Testis (tissue), 2 donors: ENCODE data around the gene HBG2.

Experiments
- CTCF ChIP-seq, 3 experiments: fragments of 450-650 bp in 2 of 3; fragments of 200-600 bp in 1 of 3; sonication (generic) in 1 of 3; IDR thresholded peaks; one replicate each; pipeline ENCODE4 v1.5.1; 2016 to 2019; ENCODE audit warnings: antibody characterized with exemption in 3 of 3, mild to moderate bottlenecking in 2 of 3, moderate library complexity in 1 of 3
- POLR2A ChIP-seq: fragments of 450-650 bp; IDR thresholded peaks from one replicate; pipeline ENCODE4 v1.6.1; 2017; ENCODE audit warnings: antibody characterized with exemption, mild to moderate bottlenecking, moderate library complexity

GRCh38 chr11:5281596-5281995, 27.0 kb upstream of the HBG2 start:
- TF ChIP-seq CTCF (IDR thresholded peaks at IDR 0.05) (no peak), POLR2A (no peak)
